Measurements from ENCODE around the gene DTNA.
"Not testable (repeated sequence)": the region's sequence is repeated elsewhere in the genome, so short reads cannot be mapped to it uniquely, and the experiment has no call there.

The DTNA gene

GRCh38 chr18:34697891-34698290 lies 12.2 kb upstream of the DTNA start:
- no peaks in the 10 kb centered on the region for H3K9me3 ChIP-seq (ENCODE audit: control insufficient read depth in 2 of 2, low read length in 2 of 2)
- peaks cover 3% of the 10 kb centered on the region for H3K4me1 ChIP-seq (ENCODE audit: control insufficient read depth, insufficient read depth, low read length)
- H3K9ac ChIP-seq (ENCODE audit: low read length in 2 of 2) = no peak overlapping the region
- no peak overlapping the region for H3K4me3 ChIP-seq (ENCODE audit: low read length in 2 of 2)
- no peaks in the 10 kb centered on the region for H3K36me3 ChIP-seq (ENCODE audit: control insufficient read depth in 2 of 2, insufficient read depth in 2 of 2, low read length in 2 of 2)
- H3K27ac ChIP-seq (ENCODE audit: low read length) = no peak overlapping the region
- no peaks in the 10 kb centered on the region for H3K27me3 ChIP-seq (ENCODE audit: control insufficient read depth in 1 of 2, insufficient read depth in 2 of 2, low read length in 2 of 2)

DNA sequence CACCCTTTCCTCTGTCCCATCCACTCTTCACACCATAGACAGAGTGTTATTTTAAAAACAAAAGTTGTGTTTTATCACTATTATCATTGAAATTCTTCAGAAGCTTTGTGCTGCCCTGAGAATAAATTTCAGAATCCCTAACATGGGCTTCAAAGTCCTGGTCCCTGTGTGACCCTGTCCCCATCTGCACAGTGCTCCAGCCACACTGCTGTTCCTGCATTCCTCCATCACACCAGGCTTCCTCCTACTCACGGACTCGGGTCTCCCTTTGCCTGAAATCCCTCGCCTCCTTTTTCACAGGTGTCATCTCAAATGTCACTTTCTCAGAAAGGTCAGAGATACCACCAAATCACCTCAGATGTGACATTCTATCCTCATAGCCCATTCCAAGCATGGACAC lies 8.2 kb upstream of the DTNA start:
- H3K9ac ChIP-seq (ENCODE audit: low read length in 2 of 2) = no peak overlapping the region
- no peak overlapping the region for H3K27ac ChIP-seq (ENCODE audit: low read length)
- no peak overlapping the region for H3K4me3 ChIP-seq (ENCODE audit: low read length in 2 of 2)
- H3K36me3 ChIP-seq (ENCODE audit: control insufficient read depth in 2 of 2, insufficient read depth in 2 of 2, low read length in 2 of 2) = no peaks in the 10 kb centered on the region
- H3K27me3 ChIP-seq (ENCODE audit: control insufficient read depth in 1 of 2, insufficient read depth in 2 of 2, low read length in 2 of 2) = no peaks in the 10 kb centered on the region
- H3K4me1 ChIP-seq (ENCODE audit: control insufficient read depth, insufficient read depth, low read length) = peaks cover 3% of the 10 kb centered on the region
- H3K9me3 ChIP-seq (ENCODE audit: control insufficient read depth in 2 of 2, low read length in 2 of 2) = no peaks in the 10 kb centered on the region

DNA sequence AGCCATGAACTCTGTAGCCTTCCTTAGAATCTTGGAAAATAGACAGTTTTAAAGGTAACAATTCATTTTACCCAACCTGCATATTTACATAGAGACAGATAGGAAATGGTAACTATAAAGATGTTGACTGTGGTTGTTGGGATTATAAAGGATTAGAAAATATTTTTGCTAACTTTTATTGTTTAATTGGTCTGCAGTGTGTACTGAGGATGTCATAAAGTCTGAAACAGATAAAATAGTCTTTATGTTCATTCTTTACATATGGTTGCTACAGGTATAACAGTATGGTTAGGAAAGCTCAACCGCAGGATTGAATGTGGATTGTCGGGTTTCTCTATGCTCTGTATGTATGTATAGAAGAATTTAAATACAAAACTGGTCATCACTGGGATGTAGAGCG lies 7.3 kb upstream of the DTNA start:
- Histone ChIP-seq H3K36me3 (ENCODE audit: control insufficient read depth in 2 of 2, insufficient read depth in 2 of 2, low read length in 2 of 2) (no peaks in the 10 kb centered on the region), H3K4me1 (ENCODE audit: control insufficient read depth, insufficient read depth, low read length) (peaks cover 4% of the 10 kb centered on the region), H3K9ac (ENCODE audit: low read length in 2 of 2) (no peak overlapping the region), H3K4me3 (ENCODE audit: low read length in 2 of 2) (no peak overlapping the region), H3K27me3 (ENCODE audit: control insufficient read depth in 1 of 2, insufficient read depth in 2 of 2, low read length in 2 of 2) (no peaks in the 10 kb centered on the region), H3K9me3 (ENCODE audit: control insufficient read depth in 2 of 2, low read length in 2 of 2) (no peaks in the 10 kb centered on the region), H3K27ac (ENCODE audit: low read length) (no peak overlapping the region)

- no peaks in the 10 kb centered on the region for H3K9me3 ChIP-seq (ENCODE audit: control insufficient read depth in 2 of 2, low read length in 2 of 2)
- no peaks in the 10 kb centered on the region for H3K27me3 ChIP-seq (ENCODE audit: control insufficient read depth in 1 of 2, insufficient read depth in 2 of 2, low read length in 2 of 2)
- H3K36me3 ChIP-seq (ENCODE audit: control insufficient read depth in 2 of 2, insufficient read depth in 2 of 2, low read length in 2 of 2) = no peaks in the 10 kb centered on the region
- H3K4me1 ChIP-seq (ENCODE audit: control insufficient read depth, insufficient read depth, low read length) = peaks cover 14% of the 10 kb centered on the region
- no peak overlapping the region for H3K27ac ChIP-seq (ENCODE audit: low read length)
- no peak overlapping the region for H3K9ac ChIP-seq (ENCODE audit: low read length in 2 of 2)
- H3K4me3 ChIP-seq (ENCODE audit: low read length in 2 of 2) = no peak overlapping the region
Measured at GRCh38 chr18:34704074-34704473, 6.0 kb upstream of the DTNA start.

- H3K9me3 ChIP-seq (ENCODE audit: control insufficient read depth in 2 of 2, low read length in 2 of 2) = no peaks in the 10 kb centered on the region
- H3K27ac ChIP-seq (ENCODE audit: low read length) = no peak overlapping the region
- no peaks in the 10 kb centered on the region for H3K27me3 ChIP-seq (ENCODE audit: control insufficient read depth in 1 of 2, insufficient read depth in 2 of 2, low read length in 2 of 2)
- no peak overlapping the region for H3K4me3 ChIP-seq (ENCODE audit: low read length in 2 of 2)
- H3K36me3 ChIP-seq (ENCODE audit: control insufficient read depth in 2 of 2, insufficient read depth in 2 of 2, low read length in 2 of 2) = no peaks in the 10 kb centered on the region
- H3K9ac ChIP-seq (ENCODE audit: low read length in 2 of 2) = no peak overlapping the region
- peaks cover 19% of the 10 kb centered on the region for H3K4me1 ChIP-seq (ENCODE audit: control insufficient read depth, insufficient read depth, low read length)
Measured at GRCh38 chr18:34704823-34705222, 5.3 kb upstream of the DTNA start.

GRCh38 chr18:34707670-34708069 lies 2.4 kb upstream of the DTNA start:
- peak overlapping the region in 1 of 2 donors; percentile 9 for H3K4me3 ChIP-seq (ENCODE audit: low read length in 2 of 2)
- no peaks in the 10 kb centered on the region for H3K36me3 ChIP-seq (ENCODE audit: control insufficient read depth in 2 of 2, insufficient read depth in 2 of 2, low read length in 2 of 2)
- H3K27me3 ChIP-seq (ENCODE audit: control insufficient read depth in 1 of 2, insufficient read depth in 2 of 2, low read length in 2 of 2) = no peaks in the 10 kb centered on the region
- H3K9ac ChIP-seq (ENCODE audit: low read length in 2 of 2) = peak overlapping the region; percentile 6
- peak overlapping the region; percentile 47 for H3K27ac ChIP-seq (ENCODE audit: low read length)
- no peaks in the 10 kb centered on the region for H3K9me3 ChIP-seq (ENCODE audit: control insufficient read depth in 2 of 2, low read length in 2 of 2)
- H3K4me1 ChIP-seq (ENCODE audit: control insufficient read depth, insufficient read depth, low read length) = peaks cover 19% of the 10 kb centered on the region

- Histone ChIP-seq H3K4me1 (ENCODE audit: control insufficient read depth, insufficient read depth, low read length) (peaks cover 19% of the 10 kb centered on the region), H3K4me3 (ENCODE audit: low read length in 2 of 2) (peak overlapping the region in 1 of 2 donors; percentile 27), H3K27me3 (ENCODE audit: control insufficient read depth in 1 of 2, insufficient read depth in 2 of 2, low read length in 2 of 2) (no peaks in the 10 kb centered on the region), H3K9ac (ENCODE audit: low read length in 2 of 2) (no peak overlapping the region), H3K9me3 (ENCODE audit: control insufficient read depth in 2 of 2, low read length in 2 of 2) (no peaks in the 10 kb centered on the region), H3K27ac (ENCODE audit: low read length) (peak overlapping the region; percentile 46), H3K36me3 (ENCODE audit: control insufficient read depth in 2 of 2, insufficient read depth in 2 of 2, low read length in 2 of 2) (no peaks in the 10 kb centered on the region)
Measured at GRCh38 chr18:34709104-34709503, 994 bp upstream of the DTNA start.

DNA sequence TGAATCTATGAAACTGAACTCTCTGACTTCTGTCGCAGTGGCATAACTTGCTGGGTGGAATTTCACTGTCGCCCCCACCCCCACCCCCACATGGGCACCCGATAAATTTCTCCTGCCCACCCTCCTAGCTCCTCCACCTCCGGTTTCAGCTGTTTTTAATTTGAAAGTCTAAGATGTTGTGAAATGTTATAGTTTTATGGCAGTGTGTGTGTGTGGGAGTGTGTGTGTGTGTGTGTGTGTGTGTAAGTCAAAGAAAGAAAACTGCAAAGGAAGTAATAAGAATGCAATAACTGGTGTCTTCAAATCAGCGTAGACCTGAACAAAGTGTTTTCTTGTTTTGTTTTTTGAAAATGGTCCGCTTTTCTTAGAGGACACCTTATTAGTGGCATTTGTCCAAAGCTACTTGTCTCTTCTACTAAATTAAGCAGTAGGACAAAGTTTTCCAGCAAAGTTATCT lies 388 bp downstream of the DTNA start:
- no peaks in the 10 kb centered on the region for H3K9me3 ChIP-seq (ENCODE audit: control insufficient read depth in 2 of 2, low read length in 2 of 2)
- peak overlapping the region; percentile 36 to 65 for H3K4me3 ChIP-seq (ENCODE audit: low read length in 2 of 2)
- peak overlapping the region; percentile 42 for H3K27ac ChIP-seq (ENCODE audit: low read length)

GRCh38 chr18:34710934-34711333 lies 836 bp downstream of the DTNA start:
- no peaks in the 10 kb centered on the region for H3K36me3 ChIP-seq (ENCODE audit: control insufficient read depth in 2 of 2, insufficient read depth in 2 of 2, low read length in 2 of 2)
- peak overlapping the region; percentile 36 to 65 for H3K4me3 ChIP-seq (ENCODE audit: low read length in 2 of 2)
- no peaks in the 10 kb centered on the region for H3K27me3 ChIP-seq (ENCODE audit: control insufficient read depth in 1 of 2, insufficient read depth in 2 of 2, low read length in 2 of 2)
- peak overlapping the region; percentile 42 for H3K27ac ChIP-seq (ENCODE audit: low read length)
- H3K9me3 ChIP-seq (ENCODE audit: control insufficient read depth in 2 of 2, low read length in 2 of 2) = no peaks in the 10 kb centered on the region
- peaks cover 19% of the 10 kb centered on the region for H3K4me1 ChIP-seq (ENCODE audit: control insufficient read depth, insufficient read depth, low read length)
- peak overlapping the region in 1 of 2 donors; percentile 69 for H3K9ac ChIP-seq (ENCODE audit: low read length in 2 of 2)

More for the DNA sequence above, 388 bp downstream of the DTNA start:
- peak overlapping the region in 1 of 2 donors; percentile 69 for H3K9ac ChIP-seq (ENCODE audit: low read length in 2 of 2)
- H3K4me1 ChIP-seq (ENCODE audit: control insufficient read depth, insufficient read depth, low read length) = peaks cover 19% of the 10 kb centered on the region
- no peaks in the 10 kb centered on the region for H3K27me3 ChIP-seq (ENCODE audit: control insufficient read depth in 1 of 2, insufficient read depth in 2 of 2, low read length in 2 of 2)
- no peaks in the 10 kb centered on the region for H3K36me3 ChIP-seq (ENCODE audit: control insufficient read depth in 2 of 2, insufficient read depth in 2 of 2, low read length in 2 of 2)

- not testable (repeated sequence) for H3K27me3 ChIP-seq (ENCODE audit: control insufficient read depth in 1 of 2, insufficient read depth in 2 of 2, low read length in 2 of 2); H3K36me3 ChIP-seq (ENCODE audit: control insufficient read depth in 2 of 2, insufficient read depth in 2 of 2, low read length in 2 of 2); H3K9ac ChIP-seq (ENCODE audit: low read length in 2 of 2); H3K9me3 ChIP-seq (ENCODE audit: control insufficient read depth in 2 of 2, low read length in 2 of 2); H3K27ac ChIP-seq (ENCODE audit: low read length); H3K4me3 ChIP-seq (ENCODE audit: low read length in 2 of 2); H3K4me1 ChIP-seq (ENCODE audit: control insufficient read depth, insufficient read depth, low read length)
Measured at GRCh38 chr18:34716111-34716510, 6.0 kb downstream of the DTNA start.

DNA sequence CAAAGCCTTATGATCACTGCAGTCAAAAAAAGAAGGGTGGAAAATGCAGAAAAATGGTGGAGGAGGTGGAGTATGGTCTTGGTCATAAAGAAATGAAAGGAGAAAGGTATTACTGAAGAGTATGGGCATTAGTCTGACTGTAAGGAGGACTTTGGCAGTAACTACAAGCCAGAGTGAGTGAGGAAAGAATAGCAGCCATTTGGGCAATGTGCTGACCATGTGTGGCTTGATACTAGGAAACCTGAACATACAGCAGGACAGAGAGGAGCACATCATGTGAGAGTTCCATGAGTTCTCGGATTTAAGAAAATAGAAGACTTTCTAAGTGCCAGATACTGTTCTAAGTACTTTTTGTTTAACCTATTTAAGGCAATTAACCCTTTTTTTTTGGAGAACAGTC lies 8.5 kb downstream of the DTNA start:
- no peak overlapping the region for H3K9ac ChIP-seq (ENCODE audit: low read length in 2 of 2)
- H3K9me3 ChIP-seq (ENCODE audit: control insufficient read depth in 2 of 2, low read length in 2 of 2) = no peaks in the 10 kb centered on the region
- H3K4me3 ChIP-seq (ENCODE audit: low read length in 2 of 2) = no peak overlapping the region
- no peaks in the 10 kb centered on the region for H3K27me3 ChIP-seq (ENCODE audit: control insufficient read depth in 1 of 2, insufficient read depth in 2 of 2, low read length in 2 of 2)
- H3K36me3 ChIP-seq (ENCODE audit: control insufficient read depth in 2 of 2, insufficient read depth in 2 of 2, low read length in 2 of 2) = no peaks in the 10 kb centered on the region
- no peak overlapping the region for H3K27ac ChIP-seq (ENCODE audit: low read length)
- H3K4me1 ChIP-seq (ENCODE audit: control insufficient read depth, insufficient read depth, low read length) = no peaks in the 10 kb centered on the region
